ENCODE data around the gene JUNB.

DNA sequence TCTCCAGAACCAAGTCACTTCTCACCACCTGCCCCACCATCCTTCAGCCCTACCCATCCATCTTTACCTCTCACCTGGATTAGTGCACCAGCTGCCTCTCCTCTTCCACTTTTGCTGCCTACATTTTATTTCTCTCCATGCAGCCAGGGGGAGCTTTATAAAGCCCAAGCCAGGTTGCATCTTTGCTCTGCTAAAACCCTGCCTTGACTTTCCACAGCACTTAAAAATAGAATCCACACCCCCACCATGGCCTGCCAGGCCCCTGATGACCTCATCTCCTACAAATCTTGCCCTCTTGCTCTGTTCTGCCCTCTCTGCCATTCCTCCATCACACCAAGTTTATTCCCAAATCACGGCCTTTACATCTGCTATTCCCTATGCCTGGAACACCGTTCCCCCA is 17.7 kb upstream of the JUNB start:
- TF ChIP-seq POLR2A (IDR thresholded peaks at IDR 0.05) = no peak
- TF ChIP-seq CTCF (IDR thresholded peaks at IDR 0.05) = peak; percentile 11 to 59 (median 36)

All from heart left ventricle (tissue), 13 donors.